Tibial nerve (tissue), 4 donors: ENCODE data around the gene WIZ. TPM values are rescaled to one million over a fixed set of nuclear protein-coding genes. Genes with fewer than 3 reads are reported as not detected.

Source experiments
- DNase-seq, 2 donors: peaks; one replicate each; pipeline ENCODE4 v3.0.0-alpha.2; 2019; ENCODE audit warnings: low spot score in 2 of 2
- H3K27ac ChIP-seq, 4 donors: fragments of 200-600 bp; sonication (generic) in 3 of 4; one replicate each; pipeline ENCODE4 v1.5.1; 2017 to 2019; ENCODE audit warnings: mild to moderate bottlenecking in 1 of 4
- H3K27me3 ChIP-seq, 2 donors: fragments of 200-600 bp; sonication (generic) in 1 of 2; one replicate each; pipeline versions ENCODE4 v1.5.1 to v1.6.0; 2017 to 2019
- H3K36me3 ChIP-seq, 3 donors: fragments of 200-600 bp; sonication (generic); one replicate each; pipeline ENCODE4 v1.5.1; 2018 to 2019
- H3K4me1 ChIP-seq, 4 donors: fragments of 200-600 bp; sonication (generic) in 3 of 4; one replicate each; pipeline ENCODE4 v1.5.1; 2017 to 2019
- H3K4me3 ChIP-seq, 4 donors: fragments of 200-600 bp; sonication (generic) in 3 of 4; one replicate each; pipeline ENCODE4 v1.5.1; 2017 to 2019; ENCODE audit warnings: mild to moderate bottlenecking in 1 of 4, moderate library complexity in 1 of 4
- H3K9me3 ChIP-seq, 4 donors: fragments of 200-600 bp; sonication (generic) in 3 of 4; one replicate each; pipeline ENCODE4 v1.5.1; 2017 to 2019
- EP300 ChIP-seq, 2 donors: sonication (generic); formaldehyde crosslinking; IDR thresholded peaks; one replicate each; pipeline ENCODE4 v1.6.1; 2017; ENCODE audit warnings: antibody characterized with exemption in 2 of 2, mild to moderate bottlenecking in 1 of 2
- POLR2A ChIP-seq, 2 donors: fragments of 450-650 bp; IDR thresholded peaks; one replicate each; pipeline ENCODE4 v1.6.1; 2017; ENCODE audit warnings: antibody characterized with exemption in 2 of 2, mild to moderate bottlenecking in 2 of 2, moderate library complexity in 2 of 2
- WGBS, 2 donors: methylation state at CpG; one replicate each; pipeline ENCODE4 v1.1.5; 2018; 5-methylcytosine and 5-hydroxymethylcytosine counted together
- total RNA-seq, 4 donors: library from RNA; depleted of rRNA; stranded (reverse); fragments of >200 nt; gene quantifications; one replicate each; pipeline ENCODE4 v1.1.0, GENCODE V29; 2016
- TF ChIP-seq, protein P1 (sequence below), 5 experiments: fragments of 200-600 bp in 3 of 5; fragments of 450-650 bp in 2 of 5; sonication (generic) in 3 of 5; IDR thresholded peaks; one replicate each; pipeline ENCODE4 v1.5.1; 2016 to 2019; ENCODE audit warnings: antibody characterized with exemption in 5 of 5, mild to moderate bottlenecking in 3 of 5, moderate library complexity in 2 of 5

WIZ gene
- total RNA-seq, 4 donors from 2014 or later, result 31.5 to 108 (median 46.3) TPM

DNA sequence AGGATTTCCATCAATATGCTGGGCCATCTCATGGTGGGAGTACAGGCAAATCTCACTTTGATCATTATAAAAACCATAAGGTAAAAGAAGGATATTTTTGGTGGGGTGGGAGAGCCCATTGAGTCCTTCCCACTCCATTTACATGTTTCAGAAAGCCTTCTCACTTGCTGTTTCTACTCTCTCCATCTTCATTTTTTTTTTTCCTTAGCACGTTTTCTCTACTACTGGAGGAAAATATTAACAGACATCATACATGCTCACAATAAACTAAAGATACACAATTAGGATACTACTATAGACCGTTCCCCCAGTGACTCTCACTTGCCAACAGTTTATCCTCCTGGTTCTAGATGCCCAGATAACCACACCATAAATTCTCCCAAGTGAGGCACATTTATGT is 68.3 kb downstream of the WIZ start:
- TF ChIP-seq POLR2A (IDR thresholded peaks at IDR 0.05) (no peak), EP300 (IDR thresholded peaks at IDR 0.05) (no peak)
- TF ChIP-seq, protein P1, sequence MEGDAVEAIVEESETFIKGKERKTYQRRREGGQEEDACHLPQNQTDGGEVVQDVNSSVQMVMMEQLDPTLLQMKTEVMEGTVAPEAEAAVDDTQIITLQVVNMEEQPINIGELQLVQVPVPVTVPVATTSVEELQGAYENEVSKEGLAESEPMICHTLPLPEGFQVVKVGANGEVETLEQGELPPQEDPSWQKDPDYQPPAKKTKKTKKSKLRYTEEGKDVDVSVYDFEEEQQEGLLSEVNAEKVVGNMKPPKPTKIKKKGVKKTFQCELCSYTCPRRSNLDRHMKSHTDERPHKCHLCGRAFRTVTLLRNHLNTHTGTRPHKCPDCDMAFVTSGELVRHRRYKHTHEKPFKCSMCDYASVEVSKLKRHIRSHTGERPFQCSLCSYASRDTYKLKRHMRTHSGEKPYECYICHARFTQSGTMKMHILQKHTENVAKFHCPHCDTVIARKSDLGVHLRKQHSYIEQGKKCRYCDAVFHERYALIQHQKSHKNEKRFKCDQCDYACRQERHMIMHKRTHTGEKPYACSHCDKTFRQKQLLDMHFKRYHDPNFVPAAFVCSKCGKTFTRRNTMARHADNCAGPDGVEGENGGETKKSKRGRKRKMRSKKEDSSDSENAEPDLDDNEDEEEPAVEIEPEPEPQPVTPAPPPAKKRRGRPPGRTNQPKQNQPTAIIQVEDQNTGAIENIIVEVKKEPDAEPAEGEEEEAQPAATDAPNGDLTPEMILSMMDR (IDR thresholded peaks at IDR 0.05), result no peak
- no peak overlapping the region for H3K4me3 ChIP-seq
- H3K36me3 ChIP-seq, result no peaks in the 10 kb centered on the region
- 60 to 69% methylated on average over 2 of the region's 2 CpGs for WGBS, 2 donors
- DNase-seq, result no peak
- H3K27ac ChIP-seq, result peak overlapping the region in 2 of 4 donors; percentile 15 to 98
- H3K4me1 ChIP-seq, result peaks cover 0 to 29% (median 19%) of the 10 kb centered on the region in 4 donors
- H3K27me3 ChIP-seq, result no peaks in the 10 kb centered on the region
- H3K9me3 ChIP-seq, result no peaks in the 10 kb centered on the region

DNA sequence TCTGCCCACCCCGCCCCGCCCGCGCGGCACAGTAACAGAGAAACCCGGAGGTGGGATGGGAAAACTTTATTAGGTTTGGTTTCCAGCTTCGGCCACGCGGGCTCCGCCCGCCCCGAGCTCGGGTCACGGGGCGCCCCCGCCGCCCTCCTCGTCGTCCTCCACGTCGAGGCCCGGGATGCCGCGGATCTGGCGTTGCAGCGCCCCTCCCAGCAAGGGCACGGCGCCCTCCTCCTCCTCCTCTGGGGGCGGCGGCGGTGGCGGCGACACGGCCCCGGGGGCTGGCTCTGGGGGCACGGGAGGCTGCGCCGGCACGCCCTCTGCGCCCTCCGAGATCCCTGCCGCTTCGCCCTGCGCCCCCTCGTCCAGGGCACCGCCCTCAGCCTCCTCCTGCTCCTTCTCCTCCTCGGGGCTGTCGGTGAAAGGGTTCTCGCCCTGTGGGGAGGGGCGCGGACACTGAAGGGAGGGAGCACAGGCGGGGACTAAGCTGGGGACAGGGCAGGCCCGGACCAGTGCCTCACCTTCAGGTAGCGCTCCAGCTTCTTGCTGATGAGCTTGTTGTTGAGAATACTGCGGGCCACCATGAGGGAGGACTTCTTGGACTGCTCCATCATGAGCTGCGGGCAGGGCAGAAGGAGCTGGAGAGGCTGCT is 69.6 kb downstream of the WIZ start:
- Histone ChIP-seq H3K27me3 (no peaks in the 10 kb centered on the region), H3K36me3 (no peaks in the 10 kb centered on the region), H3K4me3 (peak overlapping the region; percentile 53 to 96 (median 84)), H3K4me1 (peaks cover 0 to 42% (median 29%) of the 10 kb centered on the region in 4 donors), H3K27ac (peak overlapping the region; percentile 86 to 98 (median 97)), H3K9me3 (no peaks in the 10 kb centered on the region)
- WGBS, 2 donors, result 2 to 4% methylated on average over 12 to 23 of the region's 56 CpGs
- TF ChIP-seq, protein P1 (IDR thresholded peaks at IDR 0.05), result no peak
- TF ChIP-seq EP300 (IDR thresholded peaks at IDR 0.05), result no peak
- TF ChIP-seq POLR2A (IDR thresholded peaks at IDR 0.05), result no peak
- DNase-seq, result no peak

DNA sequence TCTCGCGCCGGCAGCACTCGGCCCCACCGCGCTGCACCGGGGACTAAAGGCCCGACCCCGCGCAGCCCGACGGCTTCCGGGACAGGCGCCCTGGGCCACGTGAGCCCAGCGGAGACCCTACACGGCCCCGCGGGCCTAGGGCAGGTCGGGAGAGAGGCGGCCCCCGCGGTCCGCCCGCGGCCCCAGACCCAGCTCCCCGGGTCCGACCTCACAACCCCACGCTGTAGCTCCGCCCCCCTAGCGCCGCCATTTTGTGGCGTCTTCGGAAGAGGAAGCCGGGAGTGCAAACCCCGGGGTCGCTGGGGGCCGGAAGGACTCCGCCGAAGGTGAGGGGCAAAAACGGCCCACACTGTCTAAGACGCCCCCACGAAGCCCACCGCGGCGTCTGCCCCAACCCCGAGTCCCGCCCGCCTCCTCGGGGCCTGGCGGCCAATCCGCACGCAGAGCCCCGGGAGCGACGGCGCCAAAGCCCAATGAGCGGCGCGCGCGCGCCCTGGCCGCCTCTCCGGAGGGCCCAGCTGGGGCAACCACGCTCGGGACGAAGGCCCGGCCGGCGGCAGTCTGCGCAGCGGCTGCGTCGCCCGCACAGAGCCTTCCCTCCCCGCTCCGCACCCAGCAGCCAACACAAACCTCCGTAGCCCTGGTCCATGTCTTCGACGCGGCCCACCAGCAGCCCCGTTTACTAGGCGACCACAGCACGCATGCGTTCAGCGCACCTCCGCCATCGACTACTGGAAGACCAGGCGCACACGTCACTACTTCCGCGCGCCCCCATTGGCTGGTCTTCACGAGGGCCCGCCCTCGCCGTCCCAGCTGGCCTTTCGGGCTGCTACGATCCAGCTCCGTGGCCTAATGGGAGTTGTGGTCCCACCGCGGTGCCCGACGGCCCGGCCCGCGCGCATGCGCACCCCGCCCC is 70.4 kb downstream of the WIZ start, which contains the start of gene AKAP8:
AKAP8 (minus strand) TSS at position 705 of the 916 bp plus-strand sequence; CDS start at position 649, 56 bp downstream.
- no peaks in the 10 kb centered on the region for H3K36me3 ChIP-seq
- peak; percentile 97 to 98 for DNase-seq
- no peaks in the 10 kb centered on the region for H3K27me3 ChIP-seq
- no peaks in the 10 kb centered on the region for H3K9me3 ChIP-seq
- H3K4me1 ChIP-seq, result peaks cover 0 to 50% (median 36%) of the 10 kb centered on the region in 4 donors
- H3K4me3 ChIP-seq, result peak within 1 kb of the TSS; percentile 74 to 99 (median 96)
- WGBS, 2 donors, result 1% methylated on average over 30 to 59 of the region's 111 CpGs
- peak within 1 kb of the TSS; percentile 86 to 98 (median 97) for H3K27ac ChIP-seq
- TF ChIP-seq EP300 (IDR thresholded peaks at IDR 0.05) (peak in 1 of 2 donors; percentile 88), POLR2A (IDR thresholded peaks at IDR 0.05) (peak; percentile 68 to 79)
- TF ChIP-seq, protein P1 (IDR thresholded peaks at IDR 0.05), result peak in 2 of 5 experiments; percentile 21 to 56

- peak in 1 of 2 donors; percentile 30 for DNase-seq
- TF ChIP-seq EP300 (IDR thresholded peaks at IDR 0.05) (no peak), POLR2A (IDR thresholded peaks at IDR 0.05) (no peak)
- TF ChIP-seq, protein P1 (IDR thresholded peaks at IDR 0.05), result no peak
- WGBS, 2 donors, result 0% methylated on average over 14 to 22 of the region's 22 CpGs
- Histone ChIP-seq H3K9me3 (no peaks in the 10 kb centered on the region), H3K36me3 (peaks cover 0 to 6% (median 2%) of the 10 kb centered on the region in 3 donors), H3K4me3 (peak overlapping the region; percentile 74 to 99 (median 96)), H3K4me1 (peaks cover 0 to 58% (median 42%) of the 10 kb centered on the region in 4 donors), H3K27me3 (no peaks in the 10 kb centered on the region), H3K27ac (peak overlapping the region; percentile 86 to 98 (median 97))
Measured at GRCh38 chr19:15378534-15379082, 71.1 kb downstream of the WIZ start.
